ENCODE data around the gene MIER2. TPM values are rescaled to one million over a fixed set of nuclear protein-coding genes. Genes with fewer than 3 reads are reported as not detected.

MIER2 gene, protein sequence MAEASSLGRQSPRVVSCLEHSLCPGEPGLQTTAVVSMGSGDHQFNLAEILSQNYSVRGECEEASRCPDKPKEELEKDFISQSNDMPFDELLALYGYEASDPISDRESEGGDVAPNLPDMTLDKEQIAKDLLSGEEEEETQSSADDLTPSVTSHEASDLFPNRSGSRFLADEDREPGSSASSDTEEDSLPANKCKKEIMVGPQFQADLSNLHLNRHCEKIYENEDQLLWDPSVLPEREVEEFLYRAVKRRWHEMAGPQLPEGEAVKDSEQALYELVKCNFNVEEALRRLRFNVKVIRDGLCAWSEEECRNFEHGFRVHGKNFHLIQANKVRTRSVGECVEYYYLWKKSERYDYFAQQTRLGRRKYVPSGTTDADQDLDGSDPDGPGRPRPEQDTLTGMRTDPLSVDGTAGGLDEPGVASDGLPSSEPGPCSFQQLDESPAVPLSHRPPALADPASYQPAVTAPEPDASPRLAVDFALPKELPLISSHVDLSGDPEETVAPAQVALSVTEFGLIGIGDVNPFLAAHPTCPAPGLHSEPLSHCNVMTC
- total RNA-seq = 18.5 and 24.2 TPM in 2 replicates

GRCh38 chr19:344625-345319, at the start of gene MIER2:
MIER2 (minus strand) TSS chr19:344796; CDS start chr19:344782, 14 bp downstream.

DNA sequence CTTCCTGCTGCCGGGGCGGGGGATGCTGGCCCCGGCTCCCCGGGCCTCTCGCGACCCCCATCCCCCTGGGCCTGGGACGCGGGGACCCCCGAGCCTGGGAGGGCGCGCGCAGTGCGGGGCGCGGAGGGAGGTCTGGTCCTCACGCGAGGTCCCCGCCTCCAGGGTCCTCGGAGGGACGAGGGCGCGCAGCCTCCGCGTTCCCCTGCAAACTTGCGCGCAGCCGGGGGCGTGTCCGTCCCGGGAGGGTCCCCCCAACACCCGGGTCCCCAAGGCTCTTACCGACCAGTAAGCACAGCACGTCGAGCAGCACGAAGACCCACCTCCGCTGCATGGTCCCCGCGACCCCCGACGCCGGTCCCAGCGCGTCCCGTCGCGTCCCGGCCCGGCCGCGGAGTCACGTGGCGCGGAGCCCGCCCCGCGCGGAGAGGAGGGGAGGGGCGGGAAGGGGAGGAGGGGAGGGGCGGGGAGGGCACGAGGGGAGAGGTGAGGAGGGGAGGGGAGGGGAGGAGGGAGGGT, 53.5 kb downstream of the MIER2 start, which contains the start of gene PLPP2:
Gene PLPP2 (minus strand): TSS at position 398 of the 516 bp plus-strand sequence. CDS start 67 bp downstream, at position 331.

Other genes with a start within 250 kb of the MIER2 start
- gene OR4F17, start 237.7 kb downstream of the MIER2 start, total RNA-seq = not detected in 2 replicates
- 0.53 and 1.9 TPM in 2 replicates for gene PLPP2, start 53.4 kb downstream of the MIER2 start, total RNA-seq
- gene C2CD4C, start 64.4 kb upstream of the MIER2 start, total RNA-seq = not detected in 2 replicates
- 0.13 TPM in 1 of 2 replicates, not detected in the other for gene SHC2, start 116.2 kb upstream of the MIER2 start, total RNA-seq
- gene MADCAM1, start 151.7 kb upstream of the MIER2 start, total RNA-seq = 0.06 TPM in 1 of 2 replicates, not detected in the other
- 25.5 and 30.3 TPM in 2 replicates for gene TPGS1, start 162.7 kb upstream of the MIER2 start, total RNA-seq
- gene CDC34, start 187.0 kb upstream of the MIER2 start, total RNA-seq = 63.0 and 74.1 TPM in 2 replicates
- gene GZMM, start 199.3 kb upstream of the MIER2 start, total RNA-seq = not detected in 2 replicates
- gene BSG, start 227.8 kb upstream of the MIER2 start, total RNA-seq = 300 and 316 TPM in 2 replicates
- gene HCN2, start 245.1 kb upstream of the MIER2 start, total RNA-seq = 0.26 and 0.62 TPM in 2 replicates